BE2C (cell line): ENCODE results near the gene CNTN4.
A peak's percentile ranks its signal among the peaks of the same experiment; 100 is the strongest.
"Not testable (repeated sequence)": the region's sequence is repeated elsewhere in the genome, so short reads cannot be mapped to it uniquely, and the experiment has no call there.

Experiments used
- DNase-seq: peaks from one replicate; pipeline ENCODE4 v3.0.0-alpha.2; 2020
- H3K27me3 ChIP-seq: fragments of 250-450 bp; sonication (Bioruptor Pico); 2 replicates; pipeline ENCODE4 v1.5.1; 2020; ENCODE audit warnings: mild to moderate bottlenecking
- H3K36me3 ChIP-seq: fragments of 250-450 bp; sonication (Bioruptor Pico); 2 replicates; pipeline ENCODE4 v1.5.1; 2020; ENCODE audit warnings: mild to moderate bottlenecking
- H3K4me1 ChIP-seq: fragments of 250-450 bp; sonication (Bioruptor Pico); 2 replicates; pipeline ENCODE4 v1.5.1; 2020
- H3K4me3 ChIP-seq: 2 replicates; pipeline ENCODE4 v1.5.1; 2011; ENCODE audit warnings: low read depth, low read length
- H3K9me3 ChIP-seq: fragments of 250-450 bp; sonication (Bioruptor Pico); 2 replicates; pipeline ENCODE4 v1.5.1; 2020
- CTCF ChIP-seq: IDR thresholded peaks from 2 replicates; pipeline ENCODE4 v1.5.1; 2012; ENCODE audit warnings: mild to moderate bottlenecking, low read depth, low read length

Gene CNTN4

GRCh38 chr3:2910997-2911396 lies 812.3 kb downstream of the CNTN4 start:
- Histone ChIP-seq H3K9me3 (no peaks in the 10 kb centered on the region), H3K4me1 (no peaks in the 10 kb centered on the region), H3K36me3 (no peaks in the 10 kb centered on the region), H3K4me3 (no peak overlapping the region), H3K27me3 (no peaks in the 10 kb centered on the region)
- no peak for TF ChIP-seq CTCF
- DNase-seq = no peak

- Histone ChIP-seq H3K9me3 (no peaks in the 10 kb centered on the region), H3K4me1 (no peaks in the 10 kb centered on the region), H3K27me3 (no peaks in the 10 kb centered on the region), H3K36me3 (no peaks in the 10 kb centered on the region), H3K4me3 (no peak overlapping the region)
- DNase-seq = no peak
- no peak for TF ChIP-seq CTCF
Measured at GRCh38 chr3:2915826-2916225, 817.2 kb downstream of the CNTN4 start.

- DNase-seq, H3K4me3 ChIP-seq, H3K27me3 ChIP-seq, H3K9me3 ChIP-seq, H3K4me1 ChIP-seq, H3K36me3 ChIP-seq: not testable (repeated sequence)
Measured at GRCh38 chr3:2916640-2917039, 818.0 kb downstream of the CNTN4 start.

GRCh38 chr3:2920103-2920502 lies 821.4 kb downstream of the CNTN4 start:
- Histone ChIP-seq H3K9me3 (no peaks in the 10 kb centered on the region), H3K36me3 (no peaks in the 10 kb centered on the region), H3K4me3 (no peak overlapping the region), H3K4me1 (no peaks in the 10 kb centered on the region), H3K27me3 (no peaks in the 10 kb centered on the region)
- no peak for DNase-seq
- TF ChIP-seq CTCF = no peak

- Histone ChIP-seq H3K27me3 (no peaks in the 10 kb centered on the region), H3K9me3 (no peaks in the 10 kb centered on the region), H3K4me1 (no peaks in the 10 kb centered on the region), H3K4me3 (no peak overlapping the region), H3K36me3 (no peaks in the 10 kb centered on the region)
- TF ChIP-seq CTCF = no peak
- no peak for DNase-seq
Measured at GRCh38 chr3:2921452-2921851, 822.8 kb downstream of the CNTN4 start.

- peak; percentile 41 for TF ChIP-seq CTCF
- Histone ChIP-seq H3K4me3 (no peak overlapping the region), H3K4me1 (no peaks in the 10 kb centered on the region), H3K27me3 (no peaks in the 10 kb centered on the region), H3K9me3 (no peaks in the 10 kb centered on the region), H3K36me3 (no peaks in the 10 kb centered on the region)
- peak; percentile 23 for DNase-seq
Measured at GRCh38 chr3:2921903-2922302, 823.2 kb downstream of the CNTN4 start.

DNA sequence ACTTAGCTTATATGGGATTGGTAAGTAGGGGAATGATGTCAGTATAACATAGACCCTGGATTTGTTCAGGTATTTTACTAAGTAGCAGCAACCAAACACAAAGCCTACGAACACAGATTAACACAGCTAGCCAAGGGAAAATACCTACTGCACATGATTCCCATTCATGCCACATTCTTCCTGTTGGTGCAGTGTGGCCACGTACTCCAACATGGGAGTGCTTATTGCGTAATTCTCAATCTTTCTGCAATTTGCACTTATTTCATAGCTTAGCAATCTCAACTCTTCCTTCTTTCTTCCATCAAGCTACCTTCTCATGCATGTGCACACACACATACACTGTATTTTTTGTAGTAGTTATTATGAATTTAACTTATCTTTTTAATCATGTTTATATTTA lies 824.7 kb downstream of the CNTN4 start:
- Histone ChIP-seq H3K4me1 (no peaks in the 10 kb centered on the region), H3K27me3 (no peaks in the 10 kb centered on the region), H3K36me3 (no peaks in the 10 kb centered on the region), H3K4me3 (no peak overlapping the region), H3K9me3 (no peaks in the 10 kb centered on the region)
- no peak for TF ChIP-seq CTCF
- DNase-seq = no peak
